ENCODE results near the gene EDA.

EDA gene

GRCh38 chrX:69615779-69616456 is at the start of gene EDA:
TSS of gene EDA (plus strand) at chrX:69616113.
- Histone ChIP-seq H3K27ac (peak within 1 kb of the TSS in 2 of 21 experiments; percentile 1 to 14), H3K4me3 (peak within 1 kb of the TSS; percentile 37 to 57 (median 46))

- Histone ChIP-seq H3K27ac (no peak overlapping the region), H3K4me3 (no peak overlapping the region)
These were observed 47.1 kb upstream of the EDA start for GRCh38 chrX:69568828-69569227.

DNA sequence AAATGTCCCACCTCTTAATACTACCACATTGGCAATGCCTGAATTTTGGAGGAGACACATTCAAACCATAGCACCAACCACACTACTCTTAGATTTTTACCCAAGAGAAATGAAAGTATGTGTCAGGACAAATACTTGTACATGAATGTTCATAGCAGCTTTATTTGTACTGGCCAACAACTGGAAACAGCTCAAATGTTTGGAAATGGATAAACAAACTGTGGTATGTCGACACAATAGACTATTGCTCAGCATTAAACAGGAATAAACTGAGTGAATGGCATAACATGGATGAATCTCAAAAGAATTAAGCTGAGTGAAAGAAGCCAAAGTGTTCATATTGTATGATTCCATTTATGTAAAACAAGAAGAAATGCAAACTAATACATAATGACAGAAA is 18.5 kb upstream of the EDA start:
- no peak overlapping the region for H3K4me3 ChIP-seq
- no peak overlapping the region for H3K27ac ChIP-seq

GRCh38 chrX:69600182-69600581 is 15.7 kb upstream of the EDA start:
- Histone ChIP-seq H3K4me3 (no peak overlapping the region), H3K27ac (no peak overlapping the region)

DNA sequence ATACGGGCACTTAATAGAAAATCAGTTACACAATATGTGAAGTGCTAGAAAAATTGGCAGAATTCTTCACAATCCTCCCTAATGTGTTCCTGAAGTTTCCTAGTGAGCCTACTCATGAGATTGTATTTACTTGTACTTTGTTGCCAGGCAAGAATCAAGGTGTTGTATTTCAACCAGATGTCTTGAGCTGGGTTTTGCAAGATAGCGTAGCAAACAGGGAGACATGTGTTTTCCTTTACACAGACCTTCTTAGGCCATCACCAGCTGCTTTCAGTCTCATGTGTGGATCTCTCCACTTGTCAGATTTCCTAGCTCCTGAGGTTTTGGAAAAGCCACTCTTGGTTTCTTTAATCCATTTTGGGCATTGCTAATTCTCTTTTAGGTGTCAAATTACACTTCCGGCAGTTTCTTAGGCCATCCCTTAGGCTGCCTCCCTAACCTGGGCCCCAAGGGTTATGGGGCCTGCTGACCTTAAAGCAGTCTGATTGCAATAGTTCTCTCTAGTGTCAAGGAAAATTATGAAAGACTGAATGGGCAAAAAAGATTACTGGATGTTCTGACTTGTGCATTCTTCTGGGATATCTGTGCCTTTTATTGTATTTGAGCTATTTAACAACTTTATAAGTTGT is 12.2 kb upstream of the EDA start:
- Histone ChIP-seq H3K4me3 (no peak overlapping the region), H3K27ac (no peak overlapping the region)

- Histone ChIP-seq H3K27ac (no peak overlapping the region), H3K4me3 (no peak overlapping the region)
These were observed 10.4 kb upstream of the EDA start for GRCh38 chrX:69605521-69605920.

GRCh38 chrX:69607616-69608015 is 8.3 kb upstream of the EDA start:
- no peak overlapping the region for H3K27ac ChIP-seq
- H3K4me3 ChIP-seq, result no peak overlapping the region

GRCh38 chrX:69613946-69614345 is 2.0 kb upstream of the EDA start:
- no peak overlapping the region for H3K27ac ChIP-seq
- H3K4me3 ChIP-seq, result no peak overlapping the region

DNA sequence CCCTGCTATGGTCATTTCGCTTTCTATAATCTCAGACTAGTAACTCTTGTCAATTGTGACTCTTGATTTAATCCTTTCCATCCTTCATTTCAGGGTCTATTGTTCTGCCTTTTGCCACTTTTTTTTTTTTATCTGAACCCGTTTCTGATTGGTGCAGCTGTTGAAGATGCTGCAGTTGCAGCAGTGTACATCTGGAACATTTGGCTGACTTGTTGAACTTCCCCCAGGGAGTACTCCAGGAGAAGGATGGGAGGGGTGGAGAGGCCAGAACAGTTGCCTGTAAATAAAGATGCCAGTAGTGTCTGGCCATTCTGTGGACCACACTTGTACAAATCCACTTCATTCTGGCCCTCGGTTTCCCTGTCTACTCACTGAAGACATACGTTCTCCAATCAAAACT is 1.0 kb upstream of the EDA start:
- H3K4me3 ChIP-seq, result no peak overlapping the region
- H3K27ac ChIP-seq, result no peak overlapping the region

DNA sequence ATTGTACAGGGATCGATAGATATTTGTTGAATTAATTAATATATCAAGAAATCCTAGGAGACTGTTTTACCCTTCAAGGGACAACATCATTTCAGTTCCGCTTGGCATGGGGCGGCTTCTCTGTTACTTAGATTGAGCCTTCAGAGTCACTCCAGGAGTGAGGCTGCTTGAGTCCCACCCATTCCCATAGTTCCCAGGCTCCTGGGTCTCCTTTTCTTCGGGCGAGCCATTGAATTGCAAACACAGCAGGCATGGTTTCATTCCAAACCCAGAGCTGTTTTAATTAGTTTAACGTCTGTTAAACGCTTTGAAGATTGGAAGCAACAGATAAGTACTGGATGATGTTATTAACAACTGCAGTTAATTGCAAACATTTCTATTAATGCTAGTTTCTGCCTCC is 571 bp upstream of the EDA start:
- H3K27ac ChIP-seq, result no peak overlapping the region
- H3K4me3 ChIP-seq, result peak overlapping the region in 4 of 7 experiments; percentile 37 to 57 (median 50)

DNA sequence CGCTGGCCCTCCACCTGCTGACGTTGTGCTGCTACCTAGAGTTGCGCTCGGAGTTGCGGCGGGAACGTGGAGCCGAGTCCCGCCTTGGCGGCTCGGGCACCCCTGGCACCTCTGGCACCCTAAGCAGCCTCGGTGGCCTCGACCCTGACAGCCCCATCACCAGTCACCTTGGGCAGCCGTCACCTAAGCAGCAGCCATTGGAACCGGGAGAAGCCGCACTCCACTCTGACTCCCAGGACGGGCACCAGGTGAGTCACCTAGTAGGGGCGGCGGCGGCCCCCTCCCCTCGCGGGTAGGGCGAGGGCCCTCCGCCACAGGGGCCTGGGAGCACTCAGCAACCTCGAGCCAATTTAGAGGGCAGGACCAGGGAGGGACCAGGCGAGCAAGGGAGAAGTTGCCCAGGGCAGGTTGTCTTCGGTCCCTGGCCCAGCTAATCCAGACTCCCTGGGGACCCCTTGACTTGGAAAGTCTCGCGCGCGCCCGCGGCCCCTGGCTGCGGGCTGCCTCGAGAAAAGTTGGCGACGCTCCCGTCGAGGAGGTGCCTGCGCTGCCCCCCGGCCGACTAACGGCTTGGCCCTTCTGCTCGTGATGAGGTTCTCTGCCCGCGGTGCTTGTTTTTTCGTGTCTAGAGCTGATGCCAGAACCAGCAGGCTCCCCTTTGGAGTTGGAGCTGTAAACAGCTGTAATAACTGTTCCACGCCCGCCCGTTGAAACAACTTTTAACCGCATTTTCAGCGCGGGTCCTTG is 717 bp downstream of the EDA start:
- H3K27ac ChIP-seq, result peak overlapping the region in 2 of 21 experiments; percentile 1 to 14
- H3K4me3 ChIP-seq, result peak overlapping the region; percentile 37 to 57 (median 46)

DNA sequence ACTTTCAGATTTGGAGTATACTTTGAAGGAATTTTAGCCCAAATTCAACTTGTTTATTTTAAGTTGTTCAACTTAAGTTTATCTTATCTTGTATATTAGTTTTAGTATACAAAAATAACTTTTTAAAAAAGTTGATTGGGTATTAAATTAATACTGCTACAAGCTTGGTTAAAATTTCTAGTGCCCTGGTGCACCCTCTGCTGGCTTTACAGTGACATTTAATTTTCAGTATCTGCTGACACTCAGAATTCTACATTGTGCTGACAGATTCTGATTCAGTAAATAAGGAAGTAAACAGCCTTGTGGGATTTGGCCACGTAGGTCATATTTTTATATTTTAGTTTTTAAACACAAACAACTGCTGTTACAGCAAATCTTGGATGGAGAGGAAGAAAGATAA is 2.9 kb downstream of the EDA start:
- Histone ChIP-seq H3K27ac (no peak overlapping the region), H3K4me3 (no peak overlapping the region)

- Histone ChIP-seq H3K27ac (no peak overlapping the region), H3K4me3 (no peak overlapping the region)
These were observed 10.2 kb downstream of the EDA start for GRCh38 chrX:69626129-69626528.

GRCh38 chrX:69627744-69628143 is 11.8 kb downstream of the EDA start:
- Histone ChIP-seq H3K4me3 (no peak overlapping the region), H3K27ac (no peak overlapping the region)

DNA sequence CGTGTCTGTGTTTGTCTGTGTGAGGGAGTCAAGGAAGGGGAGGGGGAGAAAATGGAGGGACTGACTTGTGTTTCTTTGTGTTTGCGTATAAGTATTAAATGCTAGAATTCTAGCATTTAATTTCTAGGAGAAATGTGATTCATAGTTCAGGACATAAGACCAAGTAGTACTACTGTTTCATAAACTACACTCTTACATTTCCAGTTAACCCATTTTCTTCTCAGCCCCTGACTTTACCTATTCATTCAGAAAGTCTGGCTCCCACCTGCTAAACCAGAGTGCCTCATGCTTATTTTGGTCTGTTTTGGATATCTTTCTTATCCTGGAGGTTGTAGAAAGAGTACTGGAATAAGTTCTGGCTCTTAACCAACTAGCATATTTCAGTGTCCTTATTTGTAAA is 14.2 kb downstream of the EDA start:
- Histone ChIP-seq H3K27ac (no peak overlapping the region), H3K4me3 (no peak overlapping the region)

DNA sequence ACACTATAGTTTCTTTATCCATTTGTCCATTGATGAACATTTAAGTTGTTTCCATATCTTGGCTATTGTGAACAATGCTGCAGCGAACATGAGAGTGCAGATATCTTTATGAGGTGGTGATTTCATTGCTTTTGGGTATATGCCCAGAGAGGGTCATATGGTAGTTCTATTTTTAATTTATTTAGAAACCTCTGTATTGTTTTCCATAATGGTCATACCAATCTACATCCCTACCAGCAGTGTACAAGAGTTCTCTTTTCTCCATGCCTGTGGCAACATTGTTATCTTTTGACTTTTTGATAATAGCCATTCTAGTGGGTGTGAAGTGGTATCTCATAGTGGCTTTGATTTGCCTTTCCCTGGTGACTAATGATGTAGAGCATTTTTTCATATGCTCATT is 48.8 kb downstream of the EDA start:
- Histone ChIP-seq H3K4me3 (no peak overlapping the region), H3K27ac (no peak overlapping the region)

DNA sequence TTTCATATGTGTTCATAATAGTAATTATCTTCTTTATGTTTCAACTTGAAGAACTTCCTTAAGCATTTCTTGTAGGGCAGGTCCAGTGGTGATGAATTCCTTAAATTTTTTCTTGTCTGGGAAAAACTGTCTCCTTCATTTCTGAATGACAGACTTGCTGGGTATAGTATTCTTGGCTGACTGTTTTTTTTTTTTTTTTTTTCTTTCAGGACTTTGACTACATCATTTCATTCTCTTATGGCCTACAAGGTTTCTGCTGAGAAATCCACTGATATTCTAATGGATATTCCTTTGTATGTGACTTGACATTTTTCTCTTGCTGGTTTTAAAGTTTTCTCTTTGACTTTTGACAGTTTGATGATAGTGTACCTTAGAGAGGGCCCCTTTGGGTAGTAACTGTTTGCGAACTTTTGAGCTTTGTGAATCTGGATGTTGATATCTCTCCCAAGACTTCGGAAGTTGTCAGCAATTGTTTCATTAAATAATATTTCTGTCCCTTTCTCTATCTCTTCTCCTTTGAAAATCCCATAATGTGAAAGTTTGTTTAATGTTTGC is 54.2 kb downstream of the EDA start:
- H3K27ac ChIP-seq, result no peak overlapping the region
- H3K4me3 ChIP-seq, result no peak overlapping the region

- no peak overlapping the region for H3K4me3 ChIP-seq
- H3K27ac ChIP-seq, result no peak overlapping the region
These were observed 59.0 kb downstream of the EDA start for GRCh38 chrX:69674891-69675290.

GRCh38 chrX:69705818-69706217 is 89.9 kb downstream of the EDA start:
- H3K4me3 ChIP-seq, result no peak overlapping the region

DNA sequence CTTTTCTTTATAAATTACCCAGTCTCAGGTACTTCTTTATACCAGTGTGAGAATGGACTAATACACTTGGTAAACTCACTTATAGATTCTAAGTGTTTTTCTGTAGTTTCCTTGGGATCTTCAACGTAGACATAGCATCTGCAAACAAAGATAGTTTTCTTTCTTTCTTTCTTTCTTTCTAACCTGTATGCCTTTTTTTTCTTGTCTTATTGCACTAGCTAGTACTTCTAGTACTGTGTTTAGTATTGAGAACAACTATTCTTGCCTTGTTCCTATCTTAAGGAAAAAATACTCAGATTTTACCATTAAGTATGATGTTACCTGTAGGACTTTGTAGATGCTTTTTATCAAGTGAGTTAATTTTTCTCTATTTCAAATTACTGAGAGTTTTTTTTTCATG is 102.2 kb downstream of the EDA start:
- Histone ChIP-seq H3K4me3 (no peak overlapping the region), H3K27ac (no peak overlapping the region)

More at GRCh38 chrX:69705818-69706217, 89.9 kb downstream of the EDA start:
- no peak overlapping the region for H3K27ac ChIP-seq

DNA sequence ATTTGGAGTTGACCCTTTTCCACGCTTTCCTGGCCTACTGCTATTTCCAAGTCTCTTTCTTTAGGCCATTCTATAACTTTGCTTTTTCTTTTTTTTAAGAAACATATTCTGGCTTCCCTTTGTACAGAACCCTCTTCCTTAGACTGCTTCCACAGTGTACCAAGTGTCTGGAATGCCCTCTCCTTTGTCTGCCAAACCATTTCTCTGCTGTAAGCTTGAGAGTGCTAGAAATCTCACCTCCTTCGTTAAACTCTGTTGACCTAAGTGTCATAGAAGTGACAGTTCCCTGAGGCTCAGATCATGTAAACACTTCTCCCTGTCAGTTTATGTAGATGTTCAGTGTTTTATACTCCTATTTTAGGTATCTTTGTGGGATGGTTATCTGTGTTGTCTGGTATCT is 108.4 kb downstream of the EDA start:
- Histone ChIP-seq H3K27ac (no peak overlapping the region), H3K4me3 (no peak overlapping the region)

All from skin epidermis (tissue), 12 donors.